CD4-positive, alpha-beta T cell treated with Interleukin-17A for 1 hour (primary cell): ENCODE measurements around the gene MAPK10.
"Not testable (repeated sequence)": the region's sequence is repeated elsewhere in the genome, so short reads cannot be mapped to it uniquely, and the experiment has no call there.

Experiments
- DNase-seq: peaks from one replicate; pipeline ENCODE4 v3.0.0-alpha.2; 2020

Gene MAPK10

GRCh38 chr4:86338521-86338920, 21.3 kb downstream of the MAPK10 start:
- no peak for DNase-seq

GRCh38 chr4:86334020-86334750, 25.7 kb downstream of the MAPK10 start:
- no peak for DNase-seq

DNA sequence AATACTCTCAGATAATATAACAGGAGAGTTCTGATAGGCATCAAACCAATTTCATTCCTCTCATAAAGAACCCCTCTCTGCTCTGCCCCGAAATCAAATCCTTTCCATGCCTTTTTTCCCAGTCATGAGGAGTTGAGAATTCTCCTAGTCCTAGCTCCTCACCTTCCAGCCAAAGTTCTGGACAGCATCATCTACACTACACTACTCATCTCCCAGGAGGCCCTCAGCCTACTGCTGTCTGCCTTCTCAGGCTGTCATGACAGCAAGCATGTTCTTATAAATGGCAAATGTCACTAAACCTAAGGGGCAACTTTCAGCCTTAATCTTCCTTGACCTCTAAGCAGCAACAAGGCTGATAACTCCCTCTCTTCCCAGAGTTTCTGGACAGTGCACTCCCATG, 26.6 kb downstream of the MAPK10 start:
- DNase-seq = no peak

- no peak for DNase-seq
Observed at GRCh38 chr4:86330961-86331742, 28.7 kb downstream of the MAPK10 start.

- not testable (repeated sequence) for DNase-seq
Observed at GRCh38 chr4:86330411-86330810, 29.4 kb downstream of the MAPK10 start.

GRCh38 chr4:86329431-86329830, 30.4 kb downstream of the MAPK10 start:
- no peak for DNase-seq

- DNase-seq = no peak
Observed at GRCh38 chr4:86326400-86326799, 33.5 kb downstream of the MAPK10 start.

- no peak for DNase-seq
Observed at GRCh38 chr4:86319390-86319789, 40.5 kb downstream of the MAPK10 start.

- DNase-seq = no peak
Observed at GRCh38 chr4:86315579-86315978, 44.3 kb downstream of the MAPK10 start.

GRCh38 chr4:86313656-86314055, 46.2 kb downstream of the MAPK10 start:
- DNase-seq = no peak

GRCh38 chr4:86307432-86307831, 52.4 kb downstream of the MAPK10 start:
- no peak for DNase-seq

DNA sequence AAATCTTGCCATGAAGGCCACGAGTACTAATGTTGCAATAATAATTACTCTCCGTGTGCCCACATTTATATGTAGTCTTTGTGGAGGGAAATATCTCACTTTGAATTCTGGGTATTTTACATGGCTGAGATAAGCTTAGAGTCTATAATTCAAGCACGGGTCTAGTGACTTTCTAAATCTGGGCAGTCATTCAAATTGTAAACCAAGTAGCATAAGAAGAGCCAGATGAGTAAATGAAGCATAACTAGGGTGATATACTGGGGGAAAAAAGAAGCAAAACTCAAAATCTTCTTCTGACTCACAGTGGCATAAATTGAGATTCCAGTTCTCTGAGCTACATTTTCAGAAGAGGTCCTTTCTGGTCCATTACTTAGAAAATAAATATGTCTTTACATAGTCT, 53.0 kb downstream of the MAPK10 start:
- DNase-seq = no peak

DNA sequence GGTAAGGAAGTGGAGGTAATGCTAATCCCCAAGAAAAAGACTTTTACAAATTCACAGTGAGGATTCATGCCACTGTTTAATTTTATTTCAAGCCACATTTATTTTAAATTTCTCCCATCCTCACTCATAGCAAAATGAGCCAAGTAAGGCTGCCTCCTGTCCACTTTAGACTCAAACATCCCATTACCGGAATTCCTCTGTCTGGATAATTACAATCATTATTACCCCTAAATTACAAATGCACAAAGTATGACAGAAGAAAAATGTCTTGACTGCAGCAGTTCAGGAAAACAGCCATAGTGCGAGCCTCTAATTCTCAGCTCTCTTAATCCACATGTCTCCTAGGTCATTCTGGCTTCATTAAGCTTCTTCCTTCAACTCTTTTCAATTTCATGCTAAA, 57.0 kb downstream of the MAPK10 start:
- no peak for DNase-seq

GRCh38 chr4:86302251-86302650, 57.6 kb downstream of the MAPK10 start:
- DNase-seq = no peak

GRCh38 chr4:86300516-86300915, 59.3 kb downstream of the MAPK10 start:
- no peak for DNase-seq

DNA sequence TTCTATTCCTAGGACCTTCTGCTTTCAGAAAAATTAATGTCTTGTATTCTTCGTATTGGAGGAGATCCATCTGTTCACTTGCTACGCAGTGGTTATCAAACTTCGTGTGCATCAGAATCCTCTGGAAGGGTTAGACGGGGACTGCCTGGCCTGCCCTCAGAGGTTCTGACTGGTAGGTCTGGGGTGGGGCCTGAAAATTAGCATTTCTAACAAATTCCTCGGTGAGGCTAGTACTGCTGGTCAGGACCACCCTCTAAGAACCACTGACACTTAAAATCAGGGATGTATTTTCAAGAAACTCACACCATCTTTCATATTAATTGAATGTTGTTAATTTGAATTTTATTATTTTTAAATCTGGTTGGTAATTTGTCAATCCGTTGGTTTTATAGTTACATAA, 63.0 kb downstream of the MAPK10 start:
- DNase-seq = no peak

GRCh38 chr4:86294883-86295282, 65.0 kb downstream of the MAPK10 start:
- DNase-seq = no peak

DNA sequence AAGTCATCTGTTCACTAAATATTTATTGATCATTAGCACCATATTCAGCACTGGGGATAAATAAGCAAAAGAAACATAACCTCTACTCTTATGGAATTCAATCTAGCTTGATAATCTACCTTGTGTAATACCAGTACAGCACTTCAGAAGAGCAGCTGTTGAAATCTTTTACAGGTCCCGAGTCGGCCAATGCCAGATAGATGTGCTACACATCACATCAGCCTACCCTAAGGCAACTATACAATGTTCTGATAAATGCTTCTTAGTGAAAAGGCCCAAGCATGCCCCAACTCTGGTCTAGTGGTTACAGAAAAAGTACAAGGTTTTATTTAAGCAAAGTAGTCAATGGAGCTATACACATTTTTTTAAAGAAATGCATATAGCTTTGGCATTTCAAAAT, 68.7 kb downstream of the MAPK10 start:
- DNase-seq = no peak

GRCh38 chr4:86286726-86287125, 73.1 kb downstream of the MAPK10 start:
- DNase-seq = no peak

DNA sequence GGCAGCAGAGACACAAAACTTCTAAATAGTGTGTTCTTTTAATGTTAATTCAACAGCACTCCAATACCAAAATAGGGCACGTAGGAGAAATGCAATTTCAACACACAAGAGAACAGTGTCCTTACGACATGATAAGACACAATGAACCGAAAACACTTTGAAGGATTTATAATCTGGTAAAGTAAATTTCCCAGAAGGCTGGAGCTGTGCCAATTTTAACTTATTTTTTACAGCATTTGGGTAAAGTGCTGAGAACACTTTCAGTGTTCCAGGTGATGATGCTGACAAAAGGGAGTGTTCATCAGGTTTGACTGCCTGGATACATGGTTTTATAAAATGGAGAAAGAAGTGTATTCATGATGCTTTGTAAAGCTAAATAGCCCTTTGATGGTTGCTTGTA, 76.5 kb downstream of the MAPK10 start:
- DNase-seq = no peak

GRCh38 chr4:86280246-86280645, 79.6 kb downstream of the MAPK10 start:
- no peak for DNase-seq

- no peak for DNase-seq
Observed at GRCh38 chr4:86279293-86279960, 80.4 kb downstream of the MAPK10 start.

DNA sequence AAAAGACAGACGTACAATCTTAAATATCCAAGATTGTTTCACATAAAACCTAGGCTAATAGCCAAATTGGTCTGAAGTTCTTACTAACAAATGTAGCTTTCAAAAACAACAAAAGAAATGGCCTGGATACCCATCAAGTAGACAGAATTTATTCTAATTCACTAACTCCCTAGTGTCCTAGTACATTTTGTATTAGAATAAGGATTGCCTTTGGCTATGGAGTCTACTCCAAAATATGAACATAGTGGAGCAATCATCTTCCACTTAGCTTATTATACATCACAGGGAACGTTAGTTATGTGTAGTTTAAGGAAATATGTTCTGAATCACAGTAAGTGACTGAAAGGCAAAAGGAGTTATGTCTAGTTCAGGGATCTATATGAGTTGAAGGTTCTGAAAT, 81.7 kb downstream of the MAPK10 start:
- DNase-seq = no peak

- DNase-seq = no peak
Observed at GRCh38 chr4:86274642-86275041, 85.2 kb downstream of the MAPK10 start.
